ENCODE measurements around the gene UROC1. TPM values are rescaled to one million over a fixed set of nuclear protein-coding genes. Genes with fewer than 3 reads are reported as not detected.

UROC1 gene
- total and polyA plus RNA-seq, 2 of the 4 experiments (the other 2 are of a cell fraction), result not detected

GRCh38 chr3:126512916-126513650 is 4.5 kb downstream of the UROC1 start:
- Histone ChIP-seq H4K5ac (ENCODE audit: low read depth, low read length) (no peak overlapping the region), H2BK15ac (ENCODE audit: low read depth, low read length) (no peak overlapping the region), H3K4me3 (ENCODE audit: insufficient read depth, low read depth, low read length) (no peak overlapping the region), H3K4ac (ENCODE audit: low read depth, low read length) (no peak overlapping the region), H2BK120ac (ENCODE audit: low read depth, low read length) (no peak overlapping the region), H2BK20ac (ENCODE audit: low read depth, low read length) (no peak overlapping the region), H3K36me3 (ENCODE audit: control insufficient read depth, insufficient read depth, low read length) (no peaks in the 10 kb centered on the region), H3K9ac (ENCODE audit: low read depth, low read length) (no peak overlapping the region), H4K91ac (ENCODE audit: insufficient read depth, low read depth, low read length) (no peak overlapping the region), H2BK5ac (ENCODE audit: low read depth, low read length, poor library complexity, severe bottlenecking) (no peak overlapping the region), H3K9me1 (ENCODE audit: insufficient read depth, low read length) (no peaks in the 10 kb centered on the region), H4K20me1 (ENCODE audit: insufficient read depth, low read length) (no peaks in the 10 kb centered on the region), H3K14ac (replicated peaks; ENCODE audit: low read depth, low read length) (no peak overlapping the region), H3K27ac (ENCODE audit: insufficient read depth, low read length) (no peak overlapping the region), H3K9me3 (ENCODE audit: control insufficient read depth, insufficient read depth, low read length) (no peaks in the 10 kb centered on the region), H3K18ac (ENCODE audit: low read depth, low read length) (no peak overlapping the region), H3K27me3 (ENCODE audit: control insufficient read depth, insufficient read depth, low read length) (peaks cover 30% of the 10 kb centered on the region; the same call in 1 of the 2 replicates), H3K4me1 (ENCODE audit: control insufficient read depth, insufficient read depth, low read length) (no peaks in the 10 kb centered on the region), H2AK9ac (replicated peaks; ENCODE audit: low read depth, low read length, poor library complexity) (peak overlapping the region; percentile 3), H2AK5ac (ENCODE audit: low read depth, low read length) (no peak overlapping the region), H3K79me1 (ENCODE audit: low read depth in 1 of 2, low read length in 2 of 2) (no peaks in the 10 kb centered on the region), H3K4me2 (ENCODE audit: low read depth, low read length) (no peak overlapping the region), H2AFZ (replicated peaks; ENCODE audit: low read length, poor library complexity) (no peak overlapping the region), H4K8ac (ENCODE audit: low read depth in 2 of 2, low read length in 2 of 2) (no peak overlapping the region), H3K23ac (ENCODE audit: low read depth, low read length) (no peak overlapping the region), H3K56ac (ENCODE audit: extremely low read depth, insufficient read depth, low read length) (no peak overlapping the region)
- TF ChIP-seq CHD1 (IDR thresholded peaks at IDR 0.05; ENCODE audit: low read depth, low read length) (no peak), SMC3 (IDR thresholded peaks at IDR 0.05; ENCODE audit: low read depth, low read length) (no peak), BHLHE40 (IDR thresholded peaks at IDR 0.05; ENCODE audit: low read depth, low read length) (no peak), RAD21 (IDR thresholded peaks at IDR 0.05; ENCODE audit: low read length) (no peak), FOS (IDR thresholded peaks at IDR 0.05; ENCODE audit: low read depth, low read length) (no peak), CTCF (conservative IDR thresholded peaks at IDR 0.05; ENCODE audit: low read depth, low read length) (no peak), POLR2A (IDR thresholded peaks at IDR 0.05; ENCODE audit: low read depth, low read length) (no peak), MAZ (IDR thresholded peaks at IDR 0.05; ENCODE audit: borderline replicate concordance, low read depth, low read length) (no peak), RCOR1 (IDR thresholded peaks at IDR 0.05; ENCODE audit: insufficient replicate concordance, low read length) (no peak), MXI1 (IDR thresholded peaks at IDR 0.05; ENCODE audit: borderline replicate concordance, low read depth, low read length) (no peak)
- no TSS peak for BruUV-seq (replicated peaks)
- WGBS, 2 experiments (ENCODE audit: extremely low coverage in 2 of 2, insufficient read length in 1 of 2), result no CpG with 5 or more reads among the region's 12 CpGs
- DNase-seq, result no peak
- ChIA-PET CTCF (interaction anchor here (0.6 to 1.5 kb wide), 3 partner anchors 10 to 1084 kb away, joined by 3 to 6 read pairs (median 3); no protein-coding TSS in a partner anchor), POLR2A (ENCODE audit: unreplicated experiment) (no interaction called here)
- dilution Hi-C loops (cut with HindIII; ENCODE audit: low sequenced_read_pairs, unreplicated experiment), result no loop called here
- intact Hi-C loops (cut with micrococcal nuclease), result no loop called here
- ATAC-seq (ENCODE audit: low read depth), result no peak
- in situ Hi-C loops (cut with MboI; ENCODE audit: low sequenced_read_pairs), result no loop called here
